Measurements from ENCODE around the gene FBXO21. TPM values are rescaled to one million over a fixed set of nuclear protein-coding genes. Genes with fewer than 3 reads are reported as not detected.

Gene FBXO21
- polyA plus RNA-seq, 1 donor (not counting 4 experiments of a cell fraction or from before 2014, with no cell fraction given) = 21.9 TPM

DNA sequence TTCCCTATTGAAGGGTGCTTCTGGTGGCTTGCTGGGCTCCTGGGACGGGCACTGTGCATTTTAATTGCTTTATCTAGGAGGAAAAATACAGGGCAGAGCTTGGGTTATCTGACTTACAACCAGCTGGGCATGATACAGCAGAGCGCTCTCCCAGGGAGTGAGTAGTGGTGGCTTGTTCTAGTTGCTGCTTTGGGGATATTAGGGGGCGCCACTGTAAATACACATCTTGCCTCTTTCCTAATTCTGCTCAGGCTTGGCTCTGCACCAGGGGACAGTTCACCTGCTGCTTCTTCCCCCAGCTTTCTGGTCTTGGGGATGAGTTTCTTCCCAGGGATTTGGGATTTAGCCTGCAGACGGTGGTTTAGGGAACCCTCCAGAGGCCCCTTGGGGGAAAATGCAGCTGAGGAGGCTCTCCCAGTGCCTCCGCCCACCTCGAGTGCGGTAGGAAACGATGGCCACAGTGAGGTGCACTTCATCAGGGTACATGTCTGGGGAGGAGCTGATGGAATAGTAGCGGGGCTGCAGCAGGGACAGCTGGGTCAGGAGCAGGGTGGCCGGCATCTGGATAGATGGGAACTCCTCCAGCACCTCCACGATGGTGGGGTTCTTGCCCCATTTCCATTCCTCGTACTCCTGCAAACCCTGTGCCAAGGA is 36.9 kb upstream of the FBXO21 start:
- Histone ChIP-seq H3K4me2 (ENCODE audit: control insufficient read depth, extremely low read depth, insufficient read depth, low read depth, low read length) (no peak overlapping the region), H3K9me1 (ENCODE audit: control insufficient read depth, extremely low read depth, insufficient read depth, low read length) (no peaks in the 10 kb centered on the region), H3K79me2 (ENCODE audit: control insufficient read depth, insufficient read depth, low read length) (no peaks in the 10 kb centered on the region), H3K27ac (ENCODE audit: control insufficient read depth, insufficient read depth, low read length) (no peak overlapping the region), H4K20me1 (ENCODE audit: control insufficient read depth, extremely low read depth, insufficient read depth, low read length) (no peaks in the 10 kb centered on the region), H3K27me3 (ENCODE audit: control insufficient read depth, extremely low read depth, insufficient read depth, low read length) (no peaks in the 10 kb centered on the region), H3K9me3 (ENCODE audit: control insufficient read depth, low read depth, low read length) (no peaks in the 10 kb centered on the region), H3K4me1 (ENCODE audit: control insufficient read depth, extremely low read depth, insufficient read depth, low read length) (no peaks in the 10 kb centered on the region), H3K9ac (ENCODE audit: control insufficient read depth, extremely low read depth, insufficient read depth, low read length) (no peak overlapping the region), H3K36me3 (ENCODE audit: control insufficient read depth in 2 of 2, extremely low read depth in 1 of 2, insufficient read depth in 2 of 2, low read length in 2 of 2) (peaks cover 18 to 32% of the 10 kb centered on the region in 2 experiments), H2AFZ (ENCODE audit: control insufficient read depth, low read length) (no peak overlapping the region), H3K4me3 (ENCODE audit: control insufficient read depth in 2 of 3, extremely low read depth in 1 of 3, insufficient read depth in 2 of 3, low read depth in 1 of 3, low read length in 3 of 3) (no peak overlapping the region)
- FAIRE-seq (no peak), DNase-seq (ENCODE audit: low read depth, low spot score) (no peak)
- dilution Hi-C loops (cut with MboI; ENCODE audit: extremely low pct_ligation_motif_present, low sequenced_read_pairs) = no loop called here
- TF ChIP-seq EZH2 (IDR thresholded peaks at IDR 0.05; ENCODE audit: low read length) = no peak
- TF ChIP-seq, protein P1, sequence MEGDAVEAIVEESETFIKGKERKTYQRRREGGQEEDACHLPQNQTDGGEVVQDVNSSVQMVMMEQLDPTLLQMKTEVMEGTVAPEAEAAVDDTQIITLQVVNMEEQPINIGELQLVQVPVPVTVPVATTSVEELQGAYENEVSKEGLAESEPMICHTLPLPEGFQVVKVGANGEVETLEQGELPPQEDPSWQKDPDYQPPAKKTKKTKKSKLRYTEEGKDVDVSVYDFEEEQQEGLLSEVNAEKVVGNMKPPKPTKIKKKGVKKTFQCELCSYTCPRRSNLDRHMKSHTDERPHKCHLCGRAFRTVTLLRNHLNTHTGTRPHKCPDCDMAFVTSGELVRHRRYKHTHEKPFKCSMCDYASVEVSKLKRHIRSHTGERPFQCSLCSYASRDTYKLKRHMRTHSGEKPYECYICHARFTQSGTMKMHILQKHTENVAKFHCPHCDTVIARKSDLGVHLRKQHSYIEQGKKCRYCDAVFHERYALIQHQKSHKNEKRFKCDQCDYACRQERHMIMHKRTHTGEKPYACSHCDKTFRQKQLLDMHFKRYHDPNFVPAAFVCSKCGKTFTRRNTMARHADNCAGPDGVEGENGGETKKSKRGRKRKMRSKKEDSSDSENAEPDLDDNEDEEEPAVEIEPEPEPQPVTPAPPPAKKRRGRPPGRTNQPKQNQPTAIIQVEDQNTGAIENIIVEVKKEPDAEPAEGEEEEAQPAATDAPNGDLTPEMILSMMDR (optimal IDR thresholded peaks at IDR 0.05 in 1 of 3, IDR thresholded peaks at IDR 0.05 in 1 of 3, conservative IDR thresholded peaks at IDR 0.05 in 1 of 3; ENCODE audit: extremely low read depth in 1 of 3, insufficient read depth in 2 of 3, low read length in 3 of 3) = no peak

DNA sequence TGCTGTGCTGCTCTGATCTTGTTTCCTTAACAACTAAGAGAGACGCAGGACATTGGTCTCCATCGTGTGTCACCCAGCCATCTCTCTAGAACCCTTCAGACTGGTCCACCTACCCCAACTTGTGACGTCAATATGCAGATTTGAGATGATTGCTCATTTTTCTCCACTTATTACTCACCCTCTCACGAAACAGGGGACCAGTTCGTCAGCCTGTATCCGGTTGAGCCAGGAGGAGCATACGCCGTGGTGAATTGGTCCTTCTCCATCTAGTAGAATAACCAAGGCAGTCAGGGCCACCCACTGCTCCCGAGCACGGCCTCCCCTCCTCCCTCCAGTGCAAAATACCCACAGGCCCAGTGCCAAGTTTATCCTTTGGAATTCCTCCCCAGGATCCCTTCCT is 36.2 kb upstream of the FBXO21 start:
- H3K9me1 ChIP-seq (ENCODE audit: control insufficient read depth, extremely low read depth, insufficient read depth, low read length) = no peaks in the 10 kb centered on the region
- no peak overlapping the region for H3K4me3 ChIP-seq (ENCODE audit: control insufficient read depth in 2 of 3, extremely low read depth in 1 of 3, insufficient read depth in 2 of 3, low read depth in 1 of 3, low read length in 3 of 3)
- no peak for FAIRE-seq
- H3K9ac ChIP-seq (ENCODE audit: control insufficient read depth, extremely low read depth, insufficient read depth, low read length) = no peak overlapping the region
- no peak overlapping the region for H3K4me2 ChIP-seq (ENCODE audit: control insufficient read depth, extremely low read depth, insufficient read depth, low read depth, low read length)
- no peaks in the 10 kb centered on the region for H4K20me1 ChIP-seq (ENCODE audit: control insufficient read depth, extremely low read depth, insufficient read depth, low read length)
- dilution Hi-C loops (cut with MboI; ENCODE audit: extremely low pct_ligation_motif_present, low sequenced_read_pairs) = no loop called here
- no peak overlapping the region for H3K27ac ChIP-seq (ENCODE audit: control insufficient read depth, insufficient read depth, low read length)
- TF ChIP-seq EZH2 (IDR thresholded peaks at IDR 0.05; ENCODE audit: low read length) = no peak
- TF ChIP-seq, protein P1 (optimal IDR thresholded peaks at IDR 0.05 in 1 of 3, IDR thresholded peaks at IDR 0.05 in 1 of 3, conservative IDR thresholded peaks at IDR 0.05 in 1 of 3; ENCODE audit: extremely low read depth in 1 of 3, insufficient read depth in 2 of 3, low read length in 3 of 3) = no peak
- no peaks in the 10 kb centered on the region for H3K9me3 ChIP-seq (ENCODE audit: control insufficient read depth, low read depth, low read length)
- no peaks in the 10 kb centered on the region for H3K79me2 ChIP-seq (ENCODE audit: control insufficient read depth, insufficient read depth, low read length)
- no peak for DNase-seq (ENCODE audit: low read depth, low spot score)
- H3K36me3 ChIP-seq (ENCODE audit: control insufficient read depth in 2 of 2, extremely low read depth in 1 of 2, insufficient read depth in 2 of 2, low read length in 2 of 2) = peaks cover 18 to 29% of the 10 kb centered on the region in 2 experiments
- H3K4me1 ChIP-seq (ENCODE audit: control insufficient read depth, extremely low read depth, insufficient read depth, low read length) = no peaks in the 10 kb centered on the region
- H2AFZ ChIP-seq (ENCODE audit: control insufficient read depth, low read length) = no peak overlapping the region
- no peaks in the 10 kb centered on the region for H3K27me3 ChIP-seq (ENCODE audit: control insufficient read depth, extremely low read depth, insufficient read depth, low read length)
